ENCODE measurements around the gene RABL6. TPM values are rescaled to one million over a fixed set of nuclear protein-coding genes. Genes with fewer than 3 reads are reported as not detected.
"Not testable (repeated sequence)": the region's sequence is repeated elsewhere in the genome, so short reads cannot be mapped to it uniquely, and the experiment has no call there.

Gene RABL6
- polyA plus RNA-seq, 1 donor from 2014 or later = 19.7 TPM

DNA sequence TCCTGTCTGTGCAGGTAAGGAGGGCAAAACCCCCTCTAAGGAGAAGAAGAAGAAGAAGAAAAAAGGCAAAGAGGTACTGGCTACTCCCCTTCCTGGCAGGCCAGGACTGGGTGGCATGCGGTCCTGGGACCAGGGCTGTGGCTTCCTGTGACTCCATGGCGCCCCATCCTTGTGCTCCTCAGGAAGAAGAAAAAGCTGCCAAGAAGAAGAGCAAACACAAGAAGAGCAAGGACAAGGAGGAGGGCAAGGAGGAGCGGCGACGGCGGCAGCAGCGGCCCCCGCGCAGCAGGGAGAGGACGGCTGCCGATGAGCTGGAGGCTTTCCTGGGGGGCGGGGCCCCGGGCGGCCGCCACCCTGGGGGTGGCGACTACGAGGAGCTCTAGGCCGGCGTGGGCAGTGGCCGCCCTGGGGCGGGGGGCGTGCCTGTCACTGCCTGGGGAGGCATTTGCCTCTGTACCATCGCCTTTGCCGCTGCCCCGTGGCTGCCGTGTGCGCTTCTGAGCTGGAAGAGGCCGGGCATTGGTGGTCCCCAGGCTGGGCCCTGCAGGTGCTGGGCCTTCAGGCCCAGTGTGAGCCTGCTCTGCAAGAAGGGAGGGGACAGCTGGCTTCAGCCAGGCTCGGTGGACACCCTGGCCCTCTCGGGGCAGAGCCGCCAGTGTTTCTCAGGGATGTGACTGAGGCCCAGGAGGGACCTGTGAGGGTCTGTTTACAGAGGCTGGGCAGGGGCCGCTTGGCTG lies 32.6 kb downstream of the RABL6 start:
- Mint-ChIP-seq H3K4me1 (peaks cover 3 to 5% (median 4%) of the 10 kb centered on the region in 3 donors), H3K9me3 (no peaks in the 10 kb centered on the region), H3K27ac (peak overlapping the region in 1 of 3 donors; percentile 68), H3K36me3 (no peaks in the 10 kb centered on the region), H3K4me3 (peak overlapping the region in 2 of 4 donors; percentile 35 to 83), H3K27me3 (peaks cover 4% of the 10 kb centered on the region)

- H3K4me1 Mint-ChIP-seq = peaks cover 3 to 5% (median 4%) of the 10 kb centered on the region in 3 donors
- H3K9me3 Mint-ChIP-seq = no peaks in the 10 kb centered on the region
- peak overlapping the region in 1 of 4 donors; percentile 89 for H3K4me3 Mint-ChIP-seq
- H3K27me3 Mint-ChIP-seq = peaks cover 4% of the 10 kb centered on the region
- peak overlapping the region in 1 of 3 donors; percentile 90 for H3K27ac Mint-ChIP-seq
- no peaks in the 10 kb centered on the region for H3K36me3 Mint-ChIP-seq
Observed at GRCh38 chr9:136840877-136841645, 33.3 kb downstream of the RABL6 start.

GRCh38 chr9:136841646-136842379 lies 34.1 kb downstream of the RABL6 start:
- Mint-ChIP-seq H3K4me3 (peak overlapping the region; percentile 87 to 96 (median 92)), H3K27ac (peak overlapping the region; percentile 86 to 95 (median 90))
- not testable (repeated sequence) for H3K4me1 Mint-ChIP-seq, H3K36me3 Mint-ChIP-seq, H3K9me3 Mint-ChIP-seq, H3K27me3 Mint-ChIP-seq

DNA sequence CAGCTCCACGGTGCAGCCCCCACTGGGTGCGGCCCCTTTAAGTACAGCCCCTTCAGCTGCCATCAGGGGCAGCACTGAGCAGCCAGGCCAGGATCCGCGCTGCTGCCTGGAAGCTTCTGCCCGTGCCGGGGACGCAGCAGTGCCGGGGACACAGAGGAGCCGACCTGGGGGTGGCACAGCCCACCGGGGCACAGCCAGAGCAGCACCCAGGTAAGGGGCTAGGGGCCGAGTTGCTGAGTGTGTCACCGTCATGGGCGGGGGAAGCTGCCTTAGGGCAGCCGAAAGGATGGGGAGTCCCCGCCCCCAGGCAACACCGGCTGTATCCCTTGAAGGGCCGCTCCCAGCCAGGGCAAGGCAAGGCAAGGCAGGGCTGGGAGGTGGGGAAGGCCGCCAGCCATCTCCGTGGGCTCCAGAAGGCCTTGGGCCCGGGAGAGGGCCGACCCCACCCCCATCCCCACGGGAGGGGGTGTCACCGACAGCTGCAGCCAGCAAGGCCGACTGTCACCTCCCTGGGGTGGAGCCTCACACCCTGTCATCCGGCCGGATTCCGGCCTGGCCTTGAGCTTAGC lies 34.7 kb downstream of the RABL6 start, which contains the start of gene AJM1:
Gene AJM1, plus strand, starts transcription at position 99 of the 569 bp plus-strand sequence. CDS start 1,937 bp downstream, outside the sequence.
- H3K4me1 Mint-ChIP-seq, H3K27me3 Mint-ChIP-seq, H3K9me3 Mint-ChIP-seq, H3K36me3 Mint-ChIP-seq: not testable (repeated sequence)
- Mint-ChIP-seq H3K4me3 (peak within 1 kb of the TSS; percentile 87 to 96 (median 94)), H3K27ac (peak within 1 kb of the TSS; percentile 86 to 95 (median 90))

- H3K4me3 Mint-ChIP-seq = peak overlapping the region; percentile 72 to 92 (median 86)
- H3K27ac Mint-ChIP-seq = peak overlapping the region; percentile 81 to 94 (median 85)
- not testable (repeated sequence) for H3K36me3 Mint-ChIP-seq, H3K9me3 Mint-ChIP-seq, H3K4me1 Mint-ChIP-seq
- H3K27me3 Mint-ChIP-seq = peaks cover 12% of the 10 kb centered on the region
Observed at GRCh38 chr9:136843159-136843800, 35.5 kb downstream of the RABL6 start.

DNA sequence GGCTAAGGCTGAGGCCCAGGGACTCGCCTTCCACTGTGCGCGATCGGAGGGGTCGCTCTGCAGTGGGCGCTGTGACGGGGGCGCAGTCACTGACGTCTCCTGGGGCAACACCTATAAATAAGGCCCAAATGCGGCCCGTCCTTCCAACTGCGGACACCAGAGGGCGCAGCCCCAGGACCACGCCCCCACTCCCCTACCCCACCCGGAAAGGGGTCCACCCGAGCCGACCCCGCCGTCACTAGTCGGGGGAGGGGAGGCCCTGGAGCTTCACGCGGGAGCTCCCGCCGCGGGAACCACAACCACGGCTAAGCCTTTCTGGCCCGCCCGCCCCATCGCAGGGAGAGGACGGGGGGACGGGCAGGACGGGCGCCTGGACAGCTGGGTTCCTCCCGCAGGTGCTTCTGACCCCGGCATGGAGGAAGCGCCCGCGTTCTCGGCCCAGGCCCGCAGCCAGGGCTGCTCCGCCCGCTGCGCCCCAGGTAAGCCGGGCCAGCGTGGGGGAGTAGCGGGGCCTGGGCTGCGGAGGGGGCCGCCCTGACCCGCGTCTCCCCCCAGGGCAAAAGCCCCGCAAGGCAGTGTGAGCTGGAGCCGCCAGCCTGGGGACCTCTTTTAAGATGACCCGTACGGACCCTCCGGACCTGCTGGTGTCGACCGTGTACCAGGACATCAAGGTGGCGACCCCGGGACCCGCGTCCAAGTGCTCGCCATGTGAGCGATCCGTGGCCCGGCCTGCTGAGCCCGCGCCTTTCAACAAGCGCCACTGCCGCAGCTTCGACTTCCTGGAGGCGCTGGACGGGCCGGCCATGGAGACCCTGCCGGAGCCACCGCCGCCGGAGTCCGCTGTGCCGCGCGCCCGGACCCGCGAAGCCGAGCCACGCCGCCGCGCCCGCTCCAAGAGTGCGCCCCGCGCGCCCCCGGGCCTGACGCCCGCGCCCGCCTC lies 36.3 kb downstream of the RABL6 start:
- H3K4me3 Mint-ChIP-seq = peak overlapping the region; percentile 72 to 92 (median 86)
- H3K27ac Mint-ChIP-seq = peak overlapping the region; percentile 81 to 94 (median 85)
- H3K27me3 Mint-ChIP-seq = peaks cover 12% of the 10 kb centered on the region
- H3K9me3 Mint-ChIP-seq, H3K36me3 Mint-ChIP-seq, H3K4me1 Mint-ChIP-seq: not testable (repeated sequence)

DNA sequence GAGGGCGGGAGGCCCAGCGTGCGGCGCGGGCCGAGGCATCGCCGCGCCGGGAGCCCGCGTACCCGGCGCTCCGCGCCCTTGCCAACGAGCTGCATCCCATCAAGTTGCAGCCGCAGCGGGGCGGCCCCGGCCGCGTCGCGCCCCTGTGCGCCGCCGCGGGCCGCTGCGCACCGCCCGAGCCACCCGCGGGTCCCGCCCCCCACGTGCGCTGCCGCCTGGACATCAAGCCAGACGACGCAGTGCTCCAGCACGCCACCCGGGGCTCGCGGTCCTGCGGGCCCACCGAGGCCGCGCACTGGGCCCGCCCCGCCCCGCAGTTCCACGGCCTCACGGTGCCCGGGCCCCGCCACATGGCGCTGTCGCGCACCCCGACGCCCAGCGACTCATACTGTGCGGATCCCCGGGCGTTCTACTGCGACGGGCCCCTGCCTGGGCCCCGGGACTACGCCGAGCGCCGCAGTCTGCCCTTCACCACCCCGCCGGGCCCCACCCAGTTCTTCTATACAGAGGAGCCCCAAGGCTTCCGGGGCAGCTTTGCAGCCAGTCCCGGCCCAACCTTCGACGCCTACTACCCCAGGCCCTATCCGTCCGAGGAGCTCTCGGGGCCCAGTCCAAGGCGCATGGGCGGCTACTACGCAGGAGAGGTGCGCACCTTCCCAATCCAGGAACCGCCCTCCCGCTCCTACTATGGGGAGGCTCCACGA lies 37.2 kb downstream of the RABL6 start:
- peaks cover 12% of the 10 kb centered on the region for H3K27me3 Mint-ChIP-seq
- peaks cover 8 to 10% (median 9%) of the 10 kb centered on the region in 3 donors for H3K4me1 Mint-ChIP-seq
- peaks cover 0 to 2% (median 0%) of the 10 kb centered on the region in 3 donors for H3K9me3 Mint-ChIP-seq
- H3K4me3 Mint-ChIP-seq = peak overlapping the region in 3 of 4 donors; percentile 30 to 81 (median 60)
- no peaks in the 10 kb centered on the region for H3K36me3 Mint-ChIP-seq
- peak overlapping the region in 1 of 3 donors; percentile 92 for H3K27ac Mint-ChIP-seq

DNA sequence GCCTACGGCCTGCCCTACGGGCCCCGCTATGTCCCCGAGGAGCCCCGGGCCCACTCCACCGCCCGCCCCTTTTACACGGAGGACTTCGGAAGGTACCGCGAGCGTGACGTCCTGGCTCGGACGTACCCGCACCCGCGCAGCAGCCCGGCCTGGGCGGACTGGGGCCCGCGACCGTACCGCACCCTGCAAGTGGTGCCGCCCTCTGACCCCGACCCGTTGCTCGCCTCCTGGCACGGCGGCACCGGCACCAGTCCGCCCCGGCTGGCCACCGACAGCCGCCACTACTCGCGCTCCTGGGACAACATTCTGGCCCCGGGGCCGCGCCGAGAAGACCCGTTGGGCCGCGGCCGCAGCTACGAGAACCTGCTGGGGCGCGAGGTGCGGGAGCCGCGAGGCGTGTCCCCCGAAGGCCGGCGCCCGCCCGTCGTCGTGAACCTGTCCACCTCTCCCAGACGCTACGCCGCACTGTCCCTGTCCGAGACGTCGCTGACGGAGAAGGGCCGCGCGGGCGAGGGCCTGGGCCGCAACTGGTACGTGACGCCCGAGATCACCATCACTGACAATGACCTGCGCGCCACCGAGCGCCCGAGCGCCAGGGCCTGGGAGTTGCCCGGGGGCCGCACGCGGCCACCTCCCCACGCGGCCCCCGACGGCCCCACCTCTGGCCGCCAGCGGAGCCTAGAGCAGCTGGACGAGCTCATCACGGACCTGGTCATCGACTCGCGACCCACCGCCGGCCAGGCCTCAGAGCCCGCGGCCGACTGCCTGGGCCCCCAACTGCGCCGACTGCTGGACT lies 37.9 kb downstream of the RABL6 start:
- no peaks in the 10 kb centered on the region for H3K36me3 Mint-ChIP-seq
- peaks cover 8 to 10% (median 9%) of the 10 kb centered on the region in 3 donors for H3K4me1 Mint-ChIP-seq
- peak overlapping the region in 3 of 4 donors; percentile 30 to 81 (median 60) for H3K4me3 Mint-ChIP-seq
- peaks cover 12% of the 10 kb centered on the region for H3K27me3 Mint-ChIP-seq
- H3K9me3 Mint-ChIP-seq = peaks cover 0 to 2% (median 0%) of the 10 kb centered on the region in 3 donors
- peak overlapping the region in 1 of 3 donors; percentile 92 for H3K27ac Mint-ChIP-seq

DNA sequence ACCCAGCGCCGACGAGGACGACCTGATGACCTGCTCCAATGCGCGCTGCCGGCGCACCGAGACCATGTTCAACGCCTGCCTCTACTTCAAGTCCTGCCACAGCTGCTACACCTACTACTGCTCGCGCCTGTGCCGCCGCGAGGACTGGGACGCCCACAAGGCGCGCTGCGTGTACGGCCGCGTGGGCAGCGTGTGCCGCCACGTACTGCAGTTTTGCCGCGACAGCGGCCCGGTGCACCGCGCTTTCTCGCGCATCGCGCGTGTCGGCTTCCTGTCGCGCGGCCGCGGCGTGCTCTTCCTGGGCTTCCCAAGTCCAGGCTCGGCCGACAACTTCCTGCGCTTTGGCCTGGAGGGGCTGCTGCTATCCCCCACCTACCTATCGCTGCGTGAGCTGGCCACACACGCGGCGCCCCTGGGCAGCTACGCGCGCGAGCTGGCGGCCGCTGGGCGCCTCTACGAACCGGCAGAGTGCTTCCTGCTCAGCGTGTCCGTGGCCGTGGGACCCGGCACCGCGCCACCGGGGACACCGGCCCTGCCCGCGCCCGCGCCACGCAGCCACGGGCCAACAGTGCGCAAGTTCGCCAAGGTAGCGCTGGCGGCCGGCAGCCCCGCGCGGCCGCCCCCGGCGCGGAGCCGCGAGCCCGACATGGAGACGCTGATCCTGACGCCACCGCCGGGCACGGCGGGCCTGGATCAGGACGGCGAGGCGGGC lies 38.8 kb downstream of the RABL6 start:
- H3K4me1 Mint-ChIP-seq = peaks cover 8 to 10% (median 9%) of the 10 kb centered on the region in 3 donors
- peak overlapping the region in 2 of 3 donors; percentile 87 to 93 for H3K27ac Mint-ChIP-seq
- peaks cover 12% of the 10 kb centered on the region for H3K27me3 Mint-ChIP-seq
- H3K9me3 Mint-ChIP-seq = peaks cover 0 to 2% (median 0%) of the 10 kb centered on the region in 3 donors
- peak overlapping the region in 3 of 4 donors; percentile 21 to 80 (median 27) for H3K4me3 Mint-ChIP-seq
- no peaks in the 10 kb centered on the region for H3K36me3 Mint-ChIP-seq

- Mint-ChIP-seq H3K27me3 (peaks cover 12% of the 10 kb centered on the region), H3K27ac (peak overlapping the region; percentile 86 to 95 (median 93)), H3K4me3 (peak overlapping the region; percentile 83 to 93 (median 92)), H3K4me1 (peaks cover 6 to 9% (median 8%) of the 10 kb centered on the region in 3 donors), H3K36me3 (no peaks in the 10 kb centered on the region), H3K9me3 (peaks cover 0 to 2% (median 0%) of the 10 kb centered on the region in 3 donors)
Observed at GRCh38 chr9:136847088-136847825, 39.5 kb downstream of the RABL6 start.

DNA sequence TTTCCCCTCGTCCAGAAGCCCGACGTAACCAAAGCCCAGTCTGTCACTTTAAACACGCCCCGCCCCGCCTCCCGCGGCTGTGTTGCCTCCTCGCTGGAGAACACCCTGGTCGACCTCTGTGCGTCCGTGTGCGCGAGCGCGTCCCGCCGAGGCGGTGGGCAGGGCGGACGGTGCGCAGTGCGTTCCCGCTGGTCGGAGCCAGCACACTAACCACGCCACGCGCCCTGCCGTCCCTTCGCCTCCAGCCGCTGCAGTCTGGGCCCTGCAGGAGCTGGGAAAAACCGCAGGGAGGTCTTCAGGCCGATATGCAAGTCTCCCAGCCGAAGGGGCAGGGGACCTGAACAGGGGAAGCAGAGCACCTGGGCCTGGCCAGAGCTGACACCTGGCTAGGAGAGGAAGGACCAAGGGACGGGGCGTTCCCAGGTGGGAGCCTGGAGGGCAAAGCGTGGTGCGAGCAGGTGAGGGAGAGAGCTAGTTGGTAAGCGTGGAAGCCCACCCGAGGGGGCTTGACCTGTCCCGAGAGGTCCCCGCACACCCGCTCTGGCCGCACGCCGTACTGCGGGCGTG lies 40.2 kb downstream of the RABL6 start:
- Mint-ChIP-seq H3K9me3 (peaks cover 0 to 2% (median 0%) of the 10 kb centered on the region in 3 donors), H3K27ac (peak overlapping the region; percentile 86 to 95 (median 93)), H3K27me3 (peaks cover 12% of the 10 kb centered on the region)

More for the DNA sequence above, 40.2 kb downstream of the RABL6 start:
- H3K4me1 Mint-ChIP-seq = peaks cover 5 to 9% (median 8%) of the 10 kb centered on the region in 3 donors
- H3K4me3 Mint-ChIP-seq = peak overlapping the region; percentile 83 to 93 (median 92)
- H3K36me3 Mint-ChIP-seq = no peaks in the 10 kb centered on the region
